Ovary (tissue), 3 donors: Measurements from ENCODE around the gene PRSS58.

Source experiments
- CTCF ChIP-seq, 3 donors: fragments of 450-650 bp in 2 of 3; fragments of 200-600 bp in 1 of 3; IDR thresholded peaks; one replicate each; pipeline versions ENCODE4 v1.5.1 to v1.8.0; 2016 to 2022; ENCODE audit warnings: antibody characterized with exemption in 3 of 3, mild to moderate bottlenecking in 1 of 3
- EP300 ChIP-seq: sonication (generic); formaldehyde crosslinking; IDR thresholded peaks from one replicate; pipeline ENCODE4 v1.6.1; 2017; ENCODE audit warnings: antibody characterized with exemption
- donor health status: DM: no; HTN: no; CAD: no.

GRCh38 chr7:142231716-142232115 is 26.1 kb downstream of the PRSS58 start:
- TF ChIP-seq EP300: no peak
- no peak for TF ChIP-seq CTCF (IDR thresholded peaks at IDR 0.05)
